HepG2 (cell line): Measurements from ENCODE around the gene SEMA6B. TPM values are rescaled to one million over a fixed set of nuclear protein-coding genes. Genes with fewer than 3 reads are reported as not detected.
A peak's percentile ranks its signal among the peaks of the same experiment; 100 is the strongest.

Source experiments
- ARHGAP35 ChIP-seq: sonication (generic); formaldehyde crosslinking; IDR thresholded peaks from 2 replicates; pipeline ENCODE4 v1.9.0; 2022; ENCODE audit warnings: mild to moderate bottlenecking, inconsistent platforms, moderate library complexity, missing genetic modification reagents, borderline replicate concordance
- CHD4 ChIP-seq: fragments of 200-600 bp; sonication (generic); IDR thresholded peaks from 2 replicates; pipeline ENCODE4 v1.7.0; 2017; ENCODE audit warnings: mild to moderate bottlenecking, low read length, borderline replicate concordance
- ETS1 ChIP-seq: sonication (generic); formaldehyde crosslinking; IDR thresholded peaks from 2 replicates; pipeline ENCODE4 v1.4.0; 2020; ENCODE audit warnings: missing genetic modification reagents
- HNRNPLL ChIP-seq: fragments of 200-400 bp; formaldehyde crosslinking; IDR thresholded peaks from 2 replicates; pipeline ENCODE4 v1.6.1; 2017; ENCODE audit warnings: mild to moderate bottlenecking, low read depth, low read length; ENCODE audit not compliant: poor library complexity, severe bottlenecking
- JARID2 ChIP-seq: sonication (generic); formaldehyde crosslinking; IDR thresholded peaks from 2 replicates; pipeline ENCODE4 v1.8.1; 2023; ENCODE audit warnings: missing genetic modification reagents, inconsistent platforms; ENCODE audit not compliant: insufficient replicate concordance
- KLF12 ChIP-seq: sonication (generic); formaldehyde crosslinking; IDR thresholded peaks from 2 replicates; pipeline ENCODE4 v1.4.0; 2020; ENCODE audit warnings: missing genetic modification reagents, borderline replicate concordance
- KLF6 ChIP-seq: IDR thresholded peaks from 2 replicates; pipeline ENCODE4 v1.8.0; 2016; ENCODE audit warnings: missing biosample characterization, missing genetic modification reagents
- MYC ChIP-seq: sonication (generic); formaldehyde crosslinking; IDR thresholded peaks from 2 replicates; pipeline ENCODE4 v1.9.0; 2021; ENCODE audit warnings: missing genetic modification reagents, borderline replicate concordance
- PRDM4 ChIP-seq: sonication (generic); formaldehyde crosslinking; IDR thresholded peaks from 2 replicates; pipeline ENCODE4 v1.9.0; 2021; ENCODE audit warnings: missing genetic modification reagents, borderline replicate concordance
- RCOR2 ChIP-seq: IDR thresholded peaks from 2 replicates; pipeline ENCODE4 v1.6.1; 2016; ENCODE audit warnings: missing biosample characterization, missing genetic modification reagents
- THAP9 ChIP-seq: sonication (generic); formaldehyde crosslinking; IDR thresholded peaks from 2 replicates; pipeline ENCODE4; 2020; ENCODE audit warnings: missing genetic modification reagents, mild to moderate bottlenecking, borderline replicate concordance
- ZBTB25 ChIP-seq: IDR thresholded peaks from 2 replicates; pipeline ENCODE4 v1.6.1; 2018; ENCODE audit warnings: missing genetic modification reagents
- ZNF274 ChIP-seq: sonication (generic); formaldehyde crosslinking; IDR thresholded peaks from 2 replicates; pipeline ENCODE4 v1.5.1; 2020; ENCODE audit warnings: mild to moderate bottlenecking, missing genetic modification reagents
- ZNF572 ChIP-seq: sonication (generic); formaldehyde crosslinking; IDR thresholded peaks from 2 replicates; pipeline ENCODE4 v1.5.1; 2020; ENCODE audit warnings: mild to moderate bottlenecking, missing genetic modification reagents
- ZNF598 ChIP-seq: sonication (generic); formaldehyde crosslinking; IDR thresholded peaks from 2 replicates; pipeline ENCODE4 v1.5.1; 2020; ENCODE audit warnings: mild to moderate bottlenecking, missing genetic modification reagents, borderline replicate concordance
- ZNF800 ChIP-seq: sonication (generic); formaldehyde crosslinking; IDR thresholded peaks from 2 replicates; pipeline ENCODE4 v1.4.0; 2020; ENCODE audit warnings: missing genetic modification reagents
- ZNF883 ChIP-seq: sonication (generic); formaldehyde crosslinking; IDR thresholded peaks from 2 replicates; pipeline ENCODE4 v1.5.1; 2020; ENCODE audit warnings: mild to moderate bottlenecking, missing genetic modification reagents; ENCODE audit errors: not compliant biosample characterization
- ZSCAN22 ChIP-seq: sonication (generic); formaldehyde crosslinking; IDR thresholded peaks from 2 replicates; pipeline ENCODE4 v1.4.0; 2020; ENCODE audit warnings: mild to moderate bottlenecking, missing genetic modification reagents
- polyA plus RNA-seq, 8 experiments: library from polyadenylated mRNA; depleted of rRNA in 3 of 8; stranded (reverse) in 7 of 8; unstranded in 1 of 8; fragments of >200 nt; fragmentation: Illumina TruSeq in 4 of 8; extraction: Trizol in 4 of 8; gene quantifications; 2 replicates each; pipeline versions ENCODE4 v1.2.1 to v1.2.3, GENCODE V29; 2011 to 2016; ENCODE audit warnings: low read depth in 4 of 8, missing spikeins in 1 of 8, mixed read lengths in 1 of 8; ENCODE audit not compliant: insufficient read depth in 1 of 8
- total RNA-seq, 5 experiments: library from RNA; depleted of rRNA; stranded (reverse); fragments of >200 nt; fragmentation: Illumina TruSeq; extraction: Trizol; gene quantifications; 2 replicates each; pipeline ENCODE4 v1.2.3, GENCODE V29; 2016; ENCODE audit warnings: low read depth in 1 of 5

The SEMA6B gene
- total and polyA plus RNA-seq, 2 of the 13 experiments (the other 11 are each of a cell fraction or from before 2014, with no cell fraction given): 45.5 to 67.1 TPM

GRCh38 chr19:4606921-4607678 lies 47.6 kb upstream of the SEMA6B start (continued):
- TF ChIP-seq ZBTB25 (CRISPR knock-in tag) (peak; percentile 60; the same call in 1 of the 2 replicates), PRDM4 (CRISPR knock-in tag) (no peak), ZSCAN22 (no peak), ARHGAP35 (CRISPR knock-in tag) (peak; percentile 59; the same call in 1 of the 2 replicates), KLF12 (CRISPR knock-in tag) (0 out of 2 replicates have a peak, but pooled peaks have one; percentile 24), ZNF598 (no peak), ZNF274 (peak; percentile 76), RCOR2 (CRISPR knock-in tag) (peak; percentile 56; the same call in 1 of the 2 replicates), ZNF883 (CRISPR knock-in tag) (peak; percentile 25), ETS1 (CRISPR knock-in tag) (no peak), THAP9 (CRISPR knock-in tag) (peak; percentile 42; the same call in 1 of the 2 replicates), HNRNPLL (peak; percentile 43), ZNF572 (CRISPR knock-in tag) (0 out of 2 replicates have a peak, but pooled peaks have one; percentile 69), CHD4 (peak; percentile 87), ZNF800 (CRISPR knock-in tag) (peak; percentile 36; the same call in 1 of the 2 replicates), MYC (CRISPR knock-in tag) (peak; percentile 45), JARID2 (CRISPR knock-in tag) (no peak), KLF6 (no peak)
